Upper lobe of right lung (tissue), 1 donor: ENCODE results near the gene TRDN. TPM values are rescaled to one million over a fixed set of nuclear protein-coding genes. Genes with fewer than 3 reads are reported as not detected.
A peak's percentile ranks its signal among the peaks of the same experiment; 100 is the strongest.

Experiments used
- ATAC-seq: fragments of 200-7000 bp; cut with Tn5 transposase; one replicate; pipeline ENCODE4 v1.9.1; 2020; ENCODE audit warnings: mild to moderate bottlenecking, moderate library complexity
- DNase-seq: peaks from one replicate; pipeline ENCODE4 v3.0.0-alpha.2; 2020
- H3K27ac ChIP-seq: fragments of 200-600 bp; one replicate; pipeline ENCODE4 v1.8.0; 2022
- H3K27me3 ChIP-seq: fragments of 200-600 bp; one replicate; pipeline ENCODE4 v1.8.0; 2022; ENCODE audit warnings: mild to moderate bottlenecking
- H3K36me3 ChIP-seq: fragments of 200-600 bp; one replicate; pipeline ENCODE4 v1.8.0; 2022
- H3K4me1 ChIP-seq: fragments of 200-600 bp; one replicate; pipeline ENCODE4 v1.8.0; 2022
- H3K4me3 ChIP-seq: fragments of 200-600 bp; one replicate; pipeline ENCODE4 v1.8.0; 2022; ENCODE audit warnings: mild to moderate bottlenecking
- H3K9me3 ChIP-seq: fragments of 200-600 bp; one replicate; pipeline ENCODE4 v1.8.0; 2022
- CTCF ChIP-seq: fragments of 200-600 bp; IDR thresholded peaks from one replicate; pipeline ENCODE4 v1.8.0; 2022; ENCODE audit warnings: antibody characterized with exemption
- intact Hi-C: fragments of 100-400 bp; cut with DNase I; formaldehyde crosslinking; loops from one replicate; pipeline ENCODE4 v1.11.0; 2022
- total RNA-seq: library from RNA; stranded (reverse); fragmentation: NEBNext Ultra II Directional; extraction: Animal tissue kit (Norgen Biotek cat#: 25700); gene quantifications from one replicate; pipeline ENCODE4 v1.2.1, GENCODE V29; 2021
- donor health status: DM: no; HTN: yes; CAD: no; lungs with severe emphysema.

TRDN gene
- total RNA-seq, 1 donor from 2014 or later, result not detected

GRCh38 chr6:123398072-123398471 is 238.7 kb downstream of the TRDN start:
- H3K36me3 ChIP-seq, result no peaks in the 10 kb centered on the region
- ATAC-seq (no peak), DNase-seq (no peak)
- no peaks in the 10 kb centered on the region for H3K9me3 ChIP-seq
- intact Hi-C loops, result no loop called here
- no peak for TF ChIP-seq CTCF
- no peak overlapping the region for H3K27ac ChIP-seq
- no peaks in the 10 kb centered on the region for H3K4me1 ChIP-seq
- H3K27me3 ChIP-seq, result no peaks in the 10 kb centered on the region
- no peak overlapping the region for H3K4me3 ChIP-seq

DNA sequence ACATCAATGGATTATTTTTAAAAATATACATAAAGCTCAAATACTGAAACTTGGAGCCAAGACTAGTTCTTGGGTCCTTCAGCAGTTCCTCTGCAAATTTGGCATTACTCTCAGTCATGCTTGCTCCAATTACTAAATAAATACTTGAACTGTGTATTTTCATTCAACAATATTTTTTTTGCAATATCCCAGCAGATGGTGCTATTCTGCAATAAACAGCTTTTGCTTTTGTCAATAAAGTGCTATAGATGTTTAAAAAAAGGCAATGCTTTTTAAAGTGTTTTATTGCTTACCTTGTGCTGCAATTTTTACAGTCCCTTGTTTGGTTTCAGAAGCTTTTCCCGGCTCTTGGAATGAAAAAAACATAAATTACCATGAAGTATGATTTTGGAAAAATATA is 243.4 kb downstream of the TRDN start:
- no peak overlapping the region for H3K4me3 ChIP-seq
- ATAC-seq, result peak; percentile 36
- TF ChIP-seq CTCF, result peak; percentile 27
- H3K27me3 ChIP-seq, result no peaks in the 10 kb centered on the region
- no peak overlapping the region for H3K27ac ChIP-seq
- H3K36me3 ChIP-seq, result no peaks in the 10 kb centered on the region
- H3K4me1 ChIP-seq, result no peaks in the 10 kb centered on the region
- no peak for DNase-seq
- intact Hi-C loops, result no loop called here
- no peaks in the 10 kb centered on the region for H3K9me3 ChIP-seq

GRCh38 chr6:123383718-123384117 is 253.0 kb downstream of the TRDN start:
- Histone ChIP-seq H3K9me3 (no peaks in the 10 kb centered on the region), H3K4me3 (no peak overlapping the region), H3K27ac (no peak overlapping the region), H3K36me3 (no peaks in the 10 kb centered on the region), H3K27me3 (no peaks in the 10 kb centered on the region), H3K4me1 (no peaks in the 10 kb centered on the region)
- TF ChIP-seq CTCF, result no peak
- intact Hi-C loops, result no loop called here
- ATAC-seq (no peak), DNase-seq (no peak)

DNA sequence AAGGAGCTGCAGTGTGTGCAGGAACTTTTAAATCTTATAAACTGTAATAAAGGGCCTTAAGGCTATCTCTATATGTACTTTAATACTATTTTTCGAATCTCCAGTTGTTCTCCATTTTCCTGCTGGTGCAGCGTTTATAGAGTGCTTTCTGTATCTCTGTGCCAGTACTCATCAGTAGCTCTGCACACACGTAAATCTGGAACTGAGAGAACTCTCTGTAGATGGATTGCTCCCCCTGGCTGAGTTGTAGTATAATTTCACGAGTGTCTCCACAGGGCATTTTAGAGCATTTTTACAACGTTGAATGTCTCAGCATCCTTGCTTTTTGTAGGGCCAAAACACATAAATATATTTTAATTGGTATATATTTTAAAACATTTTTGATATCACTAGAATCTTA is 256.5 kb downstream of the TRDN start:
- TF ChIP-seq CTCF, result peak; percentile 18
- H3K27me3 ChIP-seq, result no peaks in the 10 kb centered on the region
- DNase-seq (no peak), ATAC-seq (no peak)
- H3K4me1 ChIP-seq, result no peaks in the 10 kb centered on the region
- no peaks in the 10 kb centered on the region for H3K36me3 ChIP-seq
- intact Hi-C loops, result no loop called here
- H3K9me3 ChIP-seq, result no peaks in the 10 kb centered on the region
- H3K27ac ChIP-seq, result no peak overlapping the region
- no peak overlapping the region for H3K4me3 ChIP-seq

GRCh38 chr6:123372737-123373136 is 264.0 kb downstream of the TRDN start:
- H3K27ac ChIP-seq, result no peak overlapping the region
- no peak overlapping the region for H3K4me3 ChIP-seq
- H3K27me3 ChIP-seq, result no peaks in the 10 kb centered on the region
- no peak for TF ChIP-seq CTCF
- no peak for DNase-seq
- H3K9me3 ChIP-seq, result no peaks in the 10 kb centered on the region
- intact Hi-C loops, result no loop called here
- H3K4me1 ChIP-seq, result no peaks in the 10 kb centered on the region
- ATAC-seq, result no peak
- no peaks in the 10 kb centered on the region for H3K36me3 ChIP-seq

DNA sequence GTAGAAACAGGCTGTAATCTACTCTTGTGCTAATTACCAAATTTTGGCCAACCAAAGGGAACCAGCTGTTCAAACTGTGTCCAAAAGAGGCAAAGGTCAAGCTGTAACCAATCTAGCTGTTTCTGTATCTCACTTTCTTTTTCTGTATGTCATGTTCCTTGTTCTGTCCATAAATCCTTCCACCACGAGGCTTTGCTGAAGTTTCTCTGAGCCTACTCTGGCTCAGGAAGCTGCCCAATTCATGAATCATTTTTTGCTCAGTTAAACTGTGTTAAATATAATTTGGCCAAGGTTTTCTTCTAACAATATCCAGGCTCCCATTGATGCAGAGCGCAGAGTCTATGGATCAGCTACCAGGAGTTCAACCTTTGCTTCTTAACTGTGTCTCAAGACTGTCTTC is 272.8 kb downstream of the TRDN start:
- TF ChIP-seq CTCF, result no peak
- Histone ChIP-seq H3K27ac (no peak overlapping the region), H3K36me3 (no peaks in the 10 kb centered on the region), H3K27me3 (no peaks in the 10 kb centered on the region), H3K9me3 (no peaks in the 10 kb centered on the region), H3K4me1 (no peaks in the 10 kb centered on the region), H3K4me3 (no peak overlapping the region)
- intact Hi-C loops, result no loop called here
- ATAC-seq (no peak), DNase-seq (no peak)
